ENCODE results near the gene TIE1. TPM values are rescaled to one million over a fixed set of nuclear protein-coding genes. Genes with fewer than 3 reads are reported as not detected.

Gene TIE1
- total and polyA plus RNA-seq, 9 donors: 6.4 to 29.3 (median 11.5) TPM

- intact Hi-C loops (cut with DNase I): no loop called here
These were observed 15.4 kb upstream of the TIE1 start, which contains the start of gene C1orf210 for GRCh38 chr1:43285269-43285990. Gene C1orf210 (minus strand): TSS chr1:43285581. CDS start chr1:43283270, 2,311 bp downstream.

GRCh38 chr1:43286115-43286514 lies 14.7 kb upstream of the TIE1 start:
- intact Hi-C loops (cut with DNase I): no loop called here
- Histone ChIP-seq H3K36me3 (no peaks in the 10 kb centered on the region), H3K4me3 (no peak overlapping the region), H3K4me1 (ENCODE audit: insufficient read depth) (peaks cover 13% of the 10 kb centered on the region), H3K27ac (no peak overlapping the region), H3K27me3 (no peaks in the 10 kb centered on the region), H3K9me3 (no peaks in the 10 kb centered on the region)
- WGBS, 3 donors: 91 to 95% (median 92%) methylated on average over 11 of the region's 11 CpGs
- DNase-seq: no peak
- TF ChIP-seq CTCF (IDR thresholded peaks at IDR 0.05): no peak
- TF ChIP-seq POLR2A (IDR thresholded peaks at IDR 0.05): no peak
- TF ChIP-seq EP300 (IDR thresholded peaks at IDR 0.05): no peak

More at GRCh38 chr1:43285269-43285990, 15.4 kb upstream of the TIE1 start, which contains the start of gene C1orf210:
- no peaks in the 10 kb centered on the region for H3K27me3 ChIP-seq
- no peaks in the 10 kb centered on the region for H3K36me3 ChIP-seq
- H3K9me3 ChIP-seq: no peaks in the 10 kb centered on the region
- no peak within 1 kb of the TSS for H3K27ac ChIP-seq
- no peak for TF ChIP-seq POLR2A (IDR thresholded peaks at IDR 0.05)
- no peak for TF ChIP-seq CTCF (IDR thresholded peaks at IDR 0.05)
- no peak for TF ChIP-seq EP300 (IDR thresholded peaks at IDR 0.05)
- peak in 1 of 5 donors; percentile 40 for DNase-seq
- H3K4me3 ChIP-seq: no peak within 1 kb of the TSS
- peaks cover 13% of the 10 kb centered on the region for H3K4me1 ChIP-seq (ENCODE audit: insufficient read depth)
- WGBS, 3 donors: 46 to 54% (median 50%) methylated on average over 19 of the region's 19 CpGs

GRCh38 chr1:43286533-43286932 lies 14.2 kb upstream of the TIE1 start:
- TF ChIP-seq POLR2A (IDR thresholded peaks at IDR 0.05) (no peak), EP300 (IDR thresholded peaks at IDR 0.05) (no peak), CTCF (IDR thresholded peaks at IDR 0.05) (no peak)
- 94 to 99% (median 97%) methylated on average over 5 of the region's 5 CpGs for WGBS, 3 donors
- Histone ChIP-seq H3K4me3 (no peak overlapping the region), H3K4me1 (ENCODE audit: insufficient read depth) (peaks cover 13% of the 10 kb centered on the region), H3K36me3 (no peaks in the 10 kb centered on the region), H3K27ac (no peak overlapping the region), H3K9me3 (no peaks in the 10 kb centered on the region), H3K27me3 (no peaks in the 10 kb centered on the region)
- DNase-seq: no peak
- intact Hi-C loops (cut with DNase I): no loop called here

DNA sequence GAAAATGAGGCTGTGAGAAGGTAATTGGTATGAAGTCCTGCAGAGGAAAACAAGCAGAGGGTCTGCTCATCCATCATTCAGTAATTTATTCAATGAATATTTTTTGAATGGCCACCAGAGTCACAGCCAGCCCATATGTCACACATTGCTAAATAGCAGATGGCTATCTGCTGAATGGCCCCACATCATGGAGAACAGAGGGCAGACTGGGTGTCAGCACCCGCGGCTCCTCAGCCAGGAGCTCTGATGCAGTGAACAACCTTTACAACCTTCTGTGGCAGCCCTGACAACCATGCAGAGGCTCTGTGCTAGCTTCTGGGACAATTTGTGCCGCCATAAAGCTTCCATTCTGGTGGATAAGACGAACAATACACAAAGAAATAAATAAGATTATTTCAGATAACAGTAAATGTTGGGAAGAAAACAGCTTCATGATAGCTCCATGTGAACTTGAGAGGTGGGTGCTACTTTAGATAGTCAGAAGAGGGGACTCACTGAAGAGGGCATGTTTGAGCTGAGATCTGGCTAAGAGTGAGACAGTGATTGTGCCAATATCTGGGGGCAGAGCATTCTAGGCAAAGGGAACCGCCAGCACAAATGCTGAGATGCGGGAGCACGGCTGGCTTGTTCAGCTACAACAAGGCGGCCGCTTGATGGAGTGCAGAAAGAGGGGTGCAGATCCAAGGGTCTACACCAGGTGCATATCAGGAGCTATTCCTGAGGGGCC lies 12.6 kb upstream of the TIE1 start:
- H3K27ac ChIP-seq: peak overlapping the region in 1 of 2 donors; percentile 5
- H3K9me3 ChIP-seq: no peaks in the 10 kb centered on the region
- TF ChIP-seq POLR2A (IDR thresholded peaks at IDR 0.05) (no peak), CTCF (IDR thresholded peaks at IDR 0.05) (no peak), EP300 (IDR thresholded peaks at IDR 0.05) (no peak)
- H3K4me1 ChIP-seq (ENCODE audit: insufficient read depth): peaks cover 13% of the 10 kb centered on the region
- WGBS, 3 donors: 93 to 95% (median 95%) methylated on average over 9 of the region's 9 CpGs
- no peak overlapping the region for H3K4me3 ChIP-seq
- no peaks in the 10 kb centered on the region for H3K27me3 ChIP-seq
- intact Hi-C loops (cut with DNase I): no loop called here
- H3K36me3 ChIP-seq: no peaks in the 10 kb centered on the region
- no peak for DNase-seq

Data from ovary (tissue), 9 donors.